Adrenal gland (tissue), 12 donors: ENCODE measurements around the gene PLA1A. TPM values are rescaled to one million over a fixed set of nuclear protein-coding genes. Genes with fewer than 3 reads are reported as not detected.

Experiments used
- DNase-seq, 7 donors: peaks; one replicate each; pipeline ENCODE4 v3.0.0-alpha.2; 2019 to 2020
- H3K27ac ChIP-seq, 5 donors: fragments of 200-600 bp; sonication (generic) in 4 of 5; 1 replicate in 3 of 5; 2 replicates in 2 of 5; pipeline versions ENCODE4 v1.5.1 to v1.8.0; 2016 to 2020; ENCODE audit warnings: mild to moderate bottlenecking in 1 of 5
- H3K27me3 ChIP-seq: fragments of 200-600 bp; 2 replicates; pipeline ENCODE4 v1.8.0; 2021
- H3K36me3 ChIP-seq, 2 donors: fragments of 200-600 bp; replicated peaks in 1 of 2; 1 replicate in 1 of 2; 2 replicates in 1 of 2; pipeline versions ENCODE4 v1.5.1 to v1.8.0; 2018 to 2022
- H3K4me1 ChIP-seq, 2 donors: fragments of 200-600 bp; replicated peaks in 1 of 2; 1 replicate in 1 of 2; 2 replicates in 1 of 2; pipeline versions ENCODE4 v1.5.1 to v1.8.0; 2018 to 2021
- H3K4me3 ChIP-seq, 4 donors: fragments of 200-600 bp; sonication (generic) in 3 of 4; one replicate each; pipeline ENCODE4 v1.5.1; 2016 to 2018
- H3K9me3 ChIP-seq, 3 donors: fragments of 200-600 bp; sonication (generic) in 1 of 3; replicated peaks in 1 of 3; 1 replicate in 2 of 3; 2 replicates in 1 of 3; pipeline versions ENCODE4 v1.5.1 to v1.8.0; 2016 to 2021
- CTCF ChIP-seq, 6 experiments: fragments of 450-650 bp in 4 of 6; fragments of 200-600 bp in 2 of 6; sonication (generic) in 1 of 6; IDR thresholded peaks; 1 replicate in 5 of 6; 2 replicates in 1 of 6; pipeline versions ENCODE4 v1.5.1 to v1.8.0; 2016 to 2021; ENCODE audit warnings: antibody characterized with exemption in 6 of 6, mild to moderate bottlenecking in 2 of 6, moderate library complexity in 1 of 6
- POLR2A ChIP-seq, 2 donors: fragments of 450-650 bp; IDR thresholded peaks; one replicate each; pipeline ENCODE4 v1.6.1; 2017; ENCODE audit warnings: antibody characterized with exemption in 2 of 2, mild to moderate bottlenecking in 2 of 2, moderate library complexity in 1 of 2
- WGBS, 4 donors: extraction: QIAGEN DNeasy Blood & Tissue Kit in 2 of 4; methylation state at CpG; one replicate each; pipeline versions ENCODE4 v1.1.5 to v1.1.7; 2013 to 2017; 5-methylcytosine and 5-hydroxymethylcytosine counted together
- intact Hi-C, 2 donors: fragments of 100-400 bp; cut with DNase I; formaldehyde crosslinking; loops; one replicate each; pipeline versions ENCODE4 v1.14.1 to v1.15.0; 2022 to 2023
- polyA plus RNA-seq, 3 donors: library from polyadenylated mRNA; stranded (reverse); fragments of 200-250 nt in 2 of 3; fragments of 350-450 nt in 1 of 3; fragmentation: Illumina TruSeq in 1 of 3; extraction: RNeasy Lipid Tissue Mini Kit (QIAGEN cat#74804) in 1 of 3; gene quantifications; one replicate each; pipeline ENCODE4 v1.2.3, GENCODE V29; 2013 to 2014
- total RNA-seq, 9 donors: library from RNA; depleted of rRNA in 4 of 9; stranded (reverse); fragments of >200 nt in 4 of 9; fragments of 120-200 nt in 1 of 9; fragmentation: NEBNext Ultra II Directional in 1 of 9; extraction: Animal tissue kit (Norgen Biotek cat#: 25700) in 1 of 9; gene quantifications; one replicate each; pipeline versions ENCODE4 v1.1.0 to v1.2.4, GENCODE V29; 2013 to 2023
- donor health status: healthy with polysubstance abuse.
- donor health status: Bipolar disorder and iron deficiency.
- donor health status: DM: yes; HTN: yes; CAD: no.
- donor health status: DM: no; HTN: no; CAD: no.
- donor health status: DM: no; HTN: no; CAD: no.
- donor health status: DM: yes; HTN: yes; CAD: no.

The PLA1A gene
- total and polyA plus RNA-seq, 12 donors: 0.17 to 2.0 (median 0.72) TPM

GRCh38 chr3:119619094-119619493, 21.4 kb downstream of the PLA1A start:
- H3K36me3 ChIP-seq: no peaks in the 10 kb centered on the region
- DNase-seq: no peak
- no peaks in the 10 kb centered on the region for H3K27me3 ChIP-seq
- H3K27ac ChIP-seq: no peak overlapping the region
- no peaks in the 10 kb centered on the region for H3K9me3 ChIP-seq
- WGBS, 4 donors: 74 to 79% (median 76%) methylated on average over 7 of the region's 7 CpGs
- intact Hi-C loops: no loop called here
- H3K4me3 ChIP-seq: no peak overlapping the region
- no peaks in the 10 kb centered on the region for H3K4me1 ChIP-seq
- TF ChIP-seq CTCF (IDR thresholded peaks at IDR 0.05) (no peak), POLR2A (IDR thresholded peaks at IDR 0.05) (no peak)

- no peak overlapping the region for H3K27ac ChIP-seq
- 92 to 100% (median 96%) methylated on average over 5 of the region's 5 CpGs for WGBS, 4 donors
- no peaks in the 10 kb centered on the region for H3K4me1 ChIP-seq
- no peak overlapping the region for H3K4me3 ChIP-seq
- no peak for TF ChIP-seq POLR2A (IDR thresholded peaks at IDR 0.05)
- no peak for TF ChIP-seq CTCF (IDR thresholded peaks at IDR 0.05)
- H3K9me3 ChIP-seq: no peaks in the 10 kb centered on the region
- no peaks in the 10 kb centered on the region for H3K27me3 ChIP-seq
- no peak for DNase-seq
- H3K36me3 ChIP-seq: no peaks in the 10 kb centered on the region
- intact Hi-C loops: no loop called here
These were observed 23.2 kb downstream of the PLA1A start for GRCh38 chr3:119620899-119621298.

- WGBS, 4 donors: 82 to 89% (median 86%) methylated on average over 9 of the region's 9 CpGs
- Histone ChIP-seq H3K4me1 (peaks cover 0 to 6% of the 10 kb centered on the region in 2 donors), H3K27ac (no peak overlapping the region), H3K4me3 (no peak overlapping the region), H3K27me3 (no peaks in the 10 kb centered on the region), H3K36me3 (no peaks in the 10 kb centered on the region), H3K9me3 (no peaks in the 10 kb centered on the region)
- no peak for DNase-seq
- TF ChIP-seq POLR2A (IDR thresholded peaks at IDR 0.05) (no peak), CTCF (IDR thresholded peaks at IDR 0.05) (no peak)
- intact Hi-C loops: no loop called here
These were observed 26.5 kb downstream of the PLA1A start for GRCh38 chr3:119624002-119624720.

- TF ChIP-seq POLR2A (IDR thresholded peaks at IDR 0.05): no peak
- TF ChIP-seq CTCF (IDR thresholded peaks at IDR 0.05): no peak
- no peak overlapping the region for H3K4me3 ChIP-seq
- no peak for DNase-seq
- intact Hi-C loops: no loop called here
- no peaks in the 10 kb centered on the region for H3K36me3 ChIP-seq
- no peak overlapping the region for H3K27ac ChIP-seq
- WGBS, 4 donors: 87 to 89% (median 88%) methylated on average over 8 of the region's 8 CpGs
- H3K4me1 ChIP-seq: peaks cover 8 to 11% of the 10 kb centered on the region in 2 donors
- no peaks in the 10 kb centered on the region for H3K9me3 ChIP-seq
- no peaks in the 10 kb centered on the region for H3K27me3 ChIP-seq
These were observed 27.9 kb downstream of the PLA1A start for GRCh38 chr3:119625451-119626153.
